ENCODE results near the gene HOXC10.

DNA sequence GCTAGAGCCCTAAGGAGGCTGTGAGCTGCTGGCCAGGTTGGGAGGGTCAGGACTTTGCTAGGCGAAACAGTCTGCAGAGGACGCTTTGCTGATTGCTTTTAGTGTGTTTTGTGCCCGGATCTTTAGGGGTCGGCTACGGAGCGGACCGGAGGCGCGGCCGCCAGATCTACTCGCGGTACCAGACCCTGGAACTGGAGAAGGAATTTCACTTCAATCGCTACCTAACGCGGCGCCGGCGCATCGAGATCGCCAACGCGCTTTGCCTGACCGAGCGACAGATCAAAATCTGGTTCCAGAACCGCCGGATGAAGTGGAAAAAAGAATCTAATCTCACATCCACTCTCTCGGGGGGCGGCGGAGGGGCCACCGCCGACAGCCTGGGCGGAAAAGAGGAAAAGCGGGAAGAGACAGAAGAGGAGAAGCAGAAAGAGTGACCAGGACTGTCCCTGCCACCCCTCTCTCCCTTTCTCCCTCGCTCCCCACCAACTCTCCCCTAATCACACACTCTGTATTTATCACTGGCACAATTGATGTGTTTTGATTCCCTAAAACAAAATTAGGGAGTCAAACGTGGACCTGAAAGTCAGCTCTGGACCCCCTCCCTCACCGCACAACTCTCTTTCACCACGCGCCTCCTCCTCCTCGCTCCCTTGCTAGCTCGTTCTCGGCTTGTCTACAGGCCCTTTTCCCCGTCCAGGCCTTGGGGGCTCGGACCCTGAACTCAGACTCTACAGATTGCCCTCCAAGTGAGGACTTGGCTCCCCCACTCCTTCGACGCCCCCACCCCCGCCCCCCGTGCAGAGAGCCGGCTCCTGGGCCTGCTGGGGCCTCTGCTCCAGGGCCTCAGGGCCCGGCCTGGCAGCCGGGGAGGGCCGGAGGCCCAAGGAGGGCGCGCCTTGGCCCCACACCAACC, 44.8 kb downstream of the HOXC10 start:
- TF ChIP-seq POLR2A (IDR thresholded peaks at IDR 0.05), result no peak
- TF ChIP-seq, protein P1, sequence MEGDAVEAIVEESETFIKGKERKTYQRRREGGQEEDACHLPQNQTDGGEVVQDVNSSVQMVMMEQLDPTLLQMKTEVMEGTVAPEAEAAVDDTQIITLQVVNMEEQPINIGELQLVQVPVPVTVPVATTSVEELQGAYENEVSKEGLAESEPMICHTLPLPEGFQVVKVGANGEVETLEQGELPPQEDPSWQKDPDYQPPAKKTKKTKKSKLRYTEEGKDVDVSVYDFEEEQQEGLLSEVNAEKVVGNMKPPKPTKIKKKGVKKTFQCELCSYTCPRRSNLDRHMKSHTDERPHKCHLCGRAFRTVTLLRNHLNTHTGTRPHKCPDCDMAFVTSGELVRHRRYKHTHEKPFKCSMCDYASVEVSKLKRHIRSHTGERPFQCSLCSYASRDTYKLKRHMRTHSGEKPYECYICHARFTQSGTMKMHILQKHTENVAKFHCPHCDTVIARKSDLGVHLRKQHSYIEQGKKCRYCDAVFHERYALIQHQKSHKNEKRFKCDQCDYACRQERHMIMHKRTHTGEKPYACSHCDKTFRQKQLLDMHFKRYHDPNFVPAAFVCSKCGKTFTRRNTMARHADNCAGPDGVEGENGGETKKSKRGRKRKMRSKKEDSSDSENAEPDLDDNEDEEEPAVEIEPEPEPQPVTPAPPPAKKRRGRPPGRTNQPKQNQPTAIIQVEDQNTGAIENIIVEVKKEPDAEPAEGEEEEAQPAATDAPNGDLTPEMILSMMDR (IDR thresholded peaks at IDR 0.05), result no peak
- no peak for TF ChIP-seq POLR2AphosphoS5 (IDR thresholded peaks at IDR 0.05)
